ENCODE data around the gene KCNIP4.

- TF ChIP-seq POLR2AphosphoS5 (IDR thresholded peaks at IDR 0.05) (no peak), CTCF (IDR thresholded peaks at IDR 0.05 in 8 of 11, conservative IDR thresholded peaks at IDR 0.05 in 3 of 11) (no peak)
These were observed 945.6 kb downstream of the KCNIP4 start for GRCh38 chr4:21002976-21003375.
